HCEC 1CT (cell line): ENCODE results near the gene CHKA.

Source experiments
- DNase-seq: peaks from one replicate; pipeline ENCODE4 v3.0.0-alpha.2; 2017

Gene CHKA

DNA sequence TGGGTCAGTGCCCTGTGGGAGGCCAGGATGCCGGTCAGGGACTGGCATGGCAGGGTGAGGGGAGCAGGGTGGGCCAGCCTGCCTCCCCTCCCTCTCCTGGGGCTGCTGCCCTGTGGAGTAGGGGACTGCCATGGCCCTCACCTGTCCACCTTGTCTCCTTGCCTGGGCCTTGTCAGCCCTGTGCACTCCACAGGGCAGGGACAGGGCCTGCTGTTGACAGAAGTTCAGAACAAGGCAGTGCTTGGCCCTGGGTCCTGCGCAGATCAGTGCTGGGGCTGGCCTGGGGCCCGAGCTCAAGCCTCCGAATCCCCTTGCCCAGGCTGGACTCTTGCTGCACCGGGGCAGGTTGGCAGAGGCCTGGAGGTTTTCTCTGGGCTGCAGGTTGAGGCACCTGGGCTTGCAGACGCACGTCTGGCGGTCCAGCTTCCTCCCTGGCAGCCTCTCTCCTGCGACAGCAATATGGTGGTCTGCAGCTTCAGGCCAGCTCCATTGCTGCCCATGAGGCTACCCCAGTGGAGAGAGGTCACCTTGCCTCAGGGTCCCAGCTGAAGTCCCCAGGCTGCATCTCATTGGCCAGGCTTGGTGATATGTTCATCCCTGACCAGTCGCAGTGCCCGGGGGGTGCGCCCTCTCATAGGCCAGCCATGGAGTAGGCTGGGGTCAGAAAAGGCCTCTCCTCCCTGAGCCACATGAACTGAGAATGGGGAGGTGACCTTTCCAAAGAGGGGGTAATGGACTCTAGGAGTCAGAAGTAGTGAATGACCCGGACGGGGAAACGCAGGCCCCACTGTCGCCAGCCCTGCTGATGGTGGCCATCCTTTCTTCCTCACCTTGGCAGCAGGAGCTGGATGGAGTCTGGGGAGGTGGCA, 21.5 kb upstream of the CHKA start:
- no peak for DNase-seq

DNA sequence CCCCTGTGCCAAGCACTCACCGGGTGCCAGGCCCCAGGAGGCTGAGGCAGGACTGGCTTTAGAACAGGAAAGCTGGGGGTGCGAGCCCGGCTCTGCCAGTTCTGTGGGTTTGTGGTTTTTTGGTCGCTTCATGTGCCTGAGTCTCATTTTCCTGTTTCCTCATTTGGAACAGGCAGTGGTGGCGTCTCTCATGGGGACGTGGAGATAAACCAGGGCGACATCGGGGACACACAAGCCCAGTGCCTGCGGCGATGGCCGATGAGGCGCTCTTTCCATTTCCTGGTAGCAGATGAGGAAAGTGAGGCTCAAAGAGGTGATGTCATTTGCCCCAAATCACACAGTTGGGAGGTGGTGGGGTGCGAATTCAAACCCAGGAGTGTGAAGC, 20.8 kb upstream of the CHKA start:
- DNase-seq: no peak

GRCh38 chr11:68141246-68142027, 20.2 kb upstream of the CHKA start:
- no peak for DNase-seq

- DNase-seq: no peak
Observed at GRCh38 chr11:68140496-68141245, 19.5 kb upstream of the CHKA start.

DNA sequence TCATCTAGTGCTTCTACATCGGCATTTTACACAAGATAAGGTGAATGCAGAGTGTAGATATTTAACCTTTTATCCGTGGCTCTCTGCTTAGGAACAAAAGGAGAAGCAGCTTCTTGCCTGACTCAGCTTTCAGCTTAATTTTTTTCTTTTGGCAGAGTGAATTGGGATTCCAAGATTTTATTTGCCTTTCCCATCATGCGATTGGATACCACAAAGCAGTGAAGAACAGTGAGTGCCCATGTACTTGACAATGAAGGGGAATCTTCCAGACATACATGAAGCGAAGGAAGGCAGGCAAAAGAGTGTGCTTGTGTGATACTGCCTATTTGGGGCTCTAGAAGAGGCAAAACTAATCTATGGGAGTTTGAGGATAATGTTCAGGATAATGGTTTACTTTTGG, 17.0 kb upstream of the CHKA start:
- DNase-seq: no peak

- no peak for DNase-seq
Observed at GRCh38 chr11:68137833-68138232, 16.6 kb upstream of the CHKA start.

GRCh38 chr11:68136866-68137265, 15.7 kb upstream of the CHKA start:
- DNase-seq: no peak

- no peak for DNase-seq
Observed at GRCh38 chr11:68135161-68135560, 14.0 kb upstream of the CHKA start.

GRCh38 chr11:68133761-68134160, 12.6 kb upstream of the CHKA start:
- DNase-seq: no peak

- DNase-seq: no peak
Observed at GRCh38 chr11:68130121-68130520, 8.9 kb upstream of the CHKA start.

DNA sequence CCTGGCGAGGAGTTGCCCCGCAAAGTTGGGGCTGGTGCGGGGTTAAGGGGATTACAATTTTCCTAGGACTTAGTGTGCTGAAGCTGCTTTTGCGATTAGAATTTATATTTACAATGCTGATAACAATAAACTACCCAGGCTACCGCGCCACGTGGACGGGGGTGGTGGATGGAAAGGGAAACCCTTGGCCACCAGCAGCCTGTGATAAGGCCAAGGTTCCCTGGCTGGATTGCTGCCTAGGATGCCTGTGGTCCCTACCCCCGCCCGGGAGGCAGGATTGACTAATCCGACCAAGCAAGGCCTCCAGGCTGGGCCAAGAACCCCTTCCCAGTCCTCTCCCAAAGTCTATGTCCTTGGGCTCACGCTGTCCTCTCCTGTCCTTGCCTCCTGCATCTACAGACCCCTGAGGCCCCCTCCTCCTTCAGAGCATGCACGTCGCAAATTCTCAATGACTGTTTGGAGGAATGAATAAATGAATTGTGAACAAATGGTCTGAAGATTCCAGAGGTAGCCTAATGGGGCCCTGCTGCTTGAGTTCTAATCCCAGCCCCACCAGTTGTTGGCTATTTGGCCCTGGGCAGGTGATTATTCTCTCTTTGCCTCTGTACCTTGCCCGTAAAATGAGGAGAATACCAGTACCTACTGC, 7.6 kb upstream of the CHKA start:
- DNase-seq: no peak

DNA sequence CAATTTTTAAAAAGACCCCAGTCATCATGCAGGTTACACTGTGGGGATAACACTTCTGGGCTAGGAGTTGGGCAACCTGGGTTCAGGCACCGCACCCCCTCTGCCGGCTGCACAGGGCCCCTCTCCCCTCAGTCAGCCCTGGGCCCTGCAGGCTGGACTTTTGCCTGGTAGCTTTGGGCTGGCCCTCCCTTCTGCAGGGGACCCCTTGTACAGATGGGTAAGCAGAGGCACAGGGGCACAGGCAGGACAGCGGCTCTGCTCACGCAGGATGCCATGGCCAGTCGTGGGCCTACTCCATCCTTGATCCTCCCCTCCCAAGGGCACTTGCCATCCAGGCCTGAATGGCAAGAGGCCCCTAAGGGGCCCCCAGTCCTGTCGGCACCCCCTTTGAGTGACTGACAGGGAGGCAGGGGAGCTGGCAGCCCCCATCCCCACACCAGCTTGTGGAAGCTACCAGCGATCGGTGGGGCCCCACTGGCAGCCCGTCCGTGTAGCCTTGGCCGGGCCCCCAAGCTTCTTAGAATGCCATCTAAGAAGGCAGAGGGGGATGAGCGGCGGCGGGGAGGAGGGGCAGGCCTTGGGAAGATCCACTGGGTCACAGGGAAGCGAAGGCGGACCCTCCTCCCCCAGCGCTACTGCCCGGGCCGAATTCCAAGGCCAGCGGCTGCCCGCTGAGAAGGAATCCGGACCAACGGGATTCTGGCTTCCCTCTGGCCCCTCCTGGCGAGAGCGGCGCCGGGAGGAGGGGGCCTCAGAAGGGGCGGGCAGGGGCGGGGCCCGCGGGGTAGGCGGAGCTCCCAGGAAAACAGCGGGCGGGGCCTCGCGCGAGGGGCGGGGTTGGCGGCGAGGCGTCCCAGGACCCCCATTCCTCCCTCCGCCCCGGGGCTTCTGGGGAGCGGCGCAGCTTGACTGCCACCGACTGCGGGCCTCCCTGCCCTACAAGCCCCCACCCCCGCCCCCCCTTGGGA, 6.8 kb upstream of the CHKA start:
- DNase-seq: no peak

DNA sequence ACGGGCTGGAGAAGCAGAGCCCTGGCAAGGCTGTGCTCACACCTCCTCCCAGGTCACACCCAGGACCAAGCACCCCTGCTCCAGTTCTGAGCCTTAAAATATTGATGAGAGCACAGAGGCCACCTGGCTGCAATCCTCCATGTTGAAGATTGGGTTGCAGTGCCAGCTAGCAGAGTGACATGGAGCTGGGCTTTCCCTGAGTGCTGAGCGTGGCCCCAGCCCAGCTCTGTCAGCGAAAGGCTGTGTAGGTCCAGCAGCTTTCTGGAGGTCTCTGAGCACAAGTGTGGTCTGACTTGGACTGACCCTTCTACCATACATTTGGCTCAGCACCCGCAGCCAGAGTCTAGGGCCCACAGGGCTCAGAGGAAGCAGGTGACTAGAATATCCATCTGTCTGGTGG, 4.0 kb upstream of the CHKA start:
- no peak for DNase-seq

DNA sequence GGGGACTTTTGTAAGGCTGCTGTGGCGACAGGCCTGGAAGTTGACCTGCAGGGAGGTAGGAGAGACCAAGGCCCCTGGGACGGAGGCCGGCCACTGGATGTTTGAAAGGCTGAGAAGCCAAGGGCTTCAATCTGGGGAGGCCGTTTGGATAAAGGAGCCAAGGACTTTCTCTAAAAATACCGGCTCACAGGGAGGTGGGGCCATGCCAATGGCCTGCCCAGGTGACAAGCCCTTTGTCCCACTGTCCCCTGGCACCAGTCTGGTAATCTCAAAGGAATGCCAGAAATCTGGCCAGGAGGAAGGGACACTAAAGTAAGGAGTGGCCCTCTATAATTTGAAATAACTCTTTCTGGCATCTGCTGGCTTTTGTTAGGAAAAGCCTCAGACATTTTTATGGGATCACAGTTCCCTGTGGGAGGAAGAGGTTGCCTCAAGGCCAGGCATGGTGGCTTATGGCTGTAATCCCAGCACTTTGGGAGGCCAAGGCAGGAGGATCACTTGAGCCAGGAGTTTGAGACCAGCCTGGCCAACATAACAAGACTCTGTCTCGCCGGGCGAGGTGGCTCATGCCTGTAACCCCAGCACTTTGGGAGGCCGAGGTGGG, 1.9 kb upstream of the CHKA start:
- DNase-seq: no peak

DNA sequence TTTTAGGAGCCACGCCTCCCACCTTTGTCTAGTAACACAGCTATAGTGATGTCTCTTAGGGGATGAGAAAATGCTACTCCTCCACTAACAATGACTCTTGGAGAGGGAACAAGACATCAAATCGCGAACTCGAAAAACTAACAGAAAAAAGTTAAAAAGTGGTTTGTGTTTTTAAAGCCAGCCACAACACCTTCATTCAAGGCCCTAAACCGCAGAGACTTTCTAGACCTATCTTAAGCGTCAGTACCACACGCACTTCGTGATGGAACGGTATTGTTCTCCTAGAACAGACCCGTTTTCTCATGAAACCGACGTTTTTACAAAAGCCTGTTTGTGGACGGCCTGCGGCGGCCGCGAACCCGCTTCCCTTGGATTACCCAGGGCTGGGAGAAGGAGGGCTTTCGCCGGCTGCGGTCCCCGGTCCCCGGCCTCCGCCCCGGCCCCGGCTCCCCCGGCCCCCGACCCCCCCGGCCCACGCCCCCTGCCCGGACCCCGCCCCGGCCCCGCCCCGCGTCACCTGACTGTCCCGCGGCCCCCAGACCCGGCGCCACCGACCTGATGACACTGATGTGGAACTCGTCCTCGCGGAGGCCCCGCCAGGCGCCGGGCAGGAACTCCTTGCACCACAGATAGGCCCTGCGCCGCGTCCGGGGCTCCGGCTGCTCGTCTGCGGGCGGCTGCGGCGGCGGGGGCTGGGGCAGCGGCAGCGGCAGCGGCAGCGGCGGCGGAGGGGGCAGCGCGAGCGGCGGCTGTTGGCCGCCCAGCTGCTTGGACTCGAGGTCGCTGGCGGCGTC, 718 bp downstream of the CHKA start:
- peak; percentile 9 for DNase-seq

GRCh38 chr11:68118706-68119448, 2.3 kb downstream of the CHKA start:
- no peak for DNase-seq

DNA sequence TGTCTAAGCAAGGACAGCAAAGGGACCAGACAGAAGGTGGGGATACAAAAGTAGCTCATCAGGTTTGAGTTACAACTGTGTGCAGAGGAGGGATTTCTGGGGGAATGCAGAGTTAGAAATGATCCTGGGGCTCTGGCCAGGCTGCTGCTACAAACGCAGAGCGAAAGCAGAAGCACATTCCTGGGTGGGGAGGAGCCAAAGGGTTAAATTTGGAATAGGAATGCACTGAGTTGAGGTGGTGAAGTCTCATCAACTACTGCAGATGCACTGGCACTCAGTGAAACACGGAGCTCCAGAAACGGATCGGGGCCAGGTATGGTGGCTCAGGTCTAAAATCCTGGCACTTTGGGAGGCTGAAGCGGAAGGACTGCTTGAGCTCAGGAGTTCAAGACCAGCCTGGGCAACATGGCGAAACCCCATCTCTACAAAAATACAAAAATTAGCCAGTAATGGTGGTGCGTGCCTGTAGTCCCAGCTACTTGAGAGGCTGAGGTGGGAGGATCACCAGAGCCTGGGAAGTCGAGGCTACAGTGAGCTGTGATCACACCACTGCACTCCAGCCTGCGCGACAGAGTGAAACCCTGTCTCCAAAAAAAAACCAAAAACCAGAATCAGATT, 3.2 kb downstream of the CHKA start:
- no peak for DNase-seq

DNA sequence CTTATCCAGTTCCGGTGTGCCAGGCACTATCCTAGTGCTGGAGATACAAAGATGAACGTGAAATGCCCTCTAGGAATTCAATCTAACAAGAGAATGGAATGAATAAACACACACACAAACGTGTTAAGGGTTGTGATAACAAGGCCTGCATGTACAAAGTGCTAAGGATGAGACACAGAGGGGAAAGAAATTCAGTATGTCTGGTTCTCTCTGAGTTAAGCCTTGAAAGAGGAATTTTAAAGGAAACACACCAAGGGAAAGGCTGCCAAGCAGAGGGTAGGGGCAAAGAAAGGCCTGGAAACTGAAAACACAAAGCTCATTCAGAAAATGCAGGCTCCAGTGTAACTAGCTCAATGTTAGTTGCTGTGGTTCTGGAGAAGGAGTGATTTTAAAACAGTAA, 4.2 kb downstream of the CHKA start:
- DNase-seq: no peak

DNA sequence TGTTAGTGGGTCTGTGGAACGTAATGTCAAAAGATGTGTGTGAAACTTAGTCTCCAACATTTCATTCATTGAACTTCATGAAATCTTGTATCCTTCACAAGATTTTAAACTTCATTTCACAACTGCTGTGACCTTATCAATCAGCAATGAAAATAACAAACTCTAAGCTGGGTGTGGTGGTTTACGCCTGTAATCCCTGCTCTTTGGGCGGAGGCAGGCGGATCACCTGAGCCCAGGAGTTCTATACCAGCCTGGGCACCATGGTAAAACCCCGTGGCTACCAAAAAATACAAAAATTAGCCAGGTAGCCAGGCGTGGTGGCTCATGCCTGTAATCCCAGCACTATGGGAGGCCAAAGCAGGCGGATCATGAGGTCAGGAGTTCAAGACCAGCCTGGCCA, 5.1 kb downstream of the CHKA start:
- no peak for DNase-seq
